ENCODE measurements around the gene FRMD5.

DNA sequence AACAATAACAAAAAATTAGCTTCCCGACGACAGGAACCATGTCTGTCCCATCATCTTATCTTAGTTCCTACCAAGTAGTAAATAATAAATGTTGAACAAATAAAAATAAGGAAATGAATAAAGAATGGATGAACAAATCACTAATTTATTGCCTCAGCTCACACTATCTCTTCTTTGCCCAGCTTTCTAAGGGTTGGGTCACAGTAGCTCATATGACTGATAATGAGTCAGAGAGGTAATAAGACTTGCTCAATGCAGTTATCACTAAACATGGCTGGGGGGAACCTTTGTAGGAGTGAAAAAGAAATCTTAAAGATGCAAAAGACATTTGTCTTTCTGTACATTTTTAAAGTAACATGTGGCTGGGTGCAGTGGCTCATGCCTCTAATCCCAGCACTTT, 186.0 kb downstream of the FRMD5 start:
- no peak for TF ChIP-seq SIN3A (IDR thresholded peaks at IDR 0.05; ENCODE audit: borderline replicate concordance, insufficient read depth, low read length)
- no peak for TF ChIP-seq POLR2AphosphoS5 (IDR thresholded peaks at IDR 0.05; ENCODE audit: low read depth, low read length)
- no peak for TF ChIP-seq TAF1 (IDR thresholded peaks at IDR 0.05; ENCODE audit: borderline replicate concordance, insufficient read depth, low read length)

Measured in PFSK-1 (cell line).